IPS-NIHi11 (cell line): Measurements from ENCODE around the gene RASSF10.
"Not testable (repeated sequence)": the region's sequence is repeated elsewhere in the genome, so short reads cannot be mapped to it uniquely, and the experiment has no call there.

ENCODE experiments used
- DNase-seq: peaks from one replicate; pipeline ENCODE4 v3.0.0; 2012; ENCODE audit warnings: mixed read lengths, low spot score

The RASSF10 gene

DNA sequence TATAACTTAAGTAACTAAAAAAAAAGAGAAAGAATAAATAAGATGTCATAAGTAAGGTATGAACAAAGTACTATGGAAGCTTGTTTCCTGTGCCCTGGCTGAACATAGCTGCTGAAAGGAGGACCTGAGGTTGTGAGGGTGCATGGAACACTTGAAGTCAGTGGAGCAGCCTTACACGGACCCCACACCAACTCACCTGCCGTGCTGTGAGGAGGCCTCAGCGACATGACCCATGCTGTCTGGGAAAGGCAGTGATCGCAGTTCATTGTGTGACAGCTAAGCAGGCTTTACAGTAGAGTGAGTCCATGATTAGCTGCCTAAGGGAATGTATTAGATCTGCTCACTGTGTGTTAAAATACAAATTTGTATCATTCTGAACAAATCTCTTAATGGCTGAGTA is 17.6 kb downstream of the RASSF10 start:
- DNase-seq = no peak

DNA sequence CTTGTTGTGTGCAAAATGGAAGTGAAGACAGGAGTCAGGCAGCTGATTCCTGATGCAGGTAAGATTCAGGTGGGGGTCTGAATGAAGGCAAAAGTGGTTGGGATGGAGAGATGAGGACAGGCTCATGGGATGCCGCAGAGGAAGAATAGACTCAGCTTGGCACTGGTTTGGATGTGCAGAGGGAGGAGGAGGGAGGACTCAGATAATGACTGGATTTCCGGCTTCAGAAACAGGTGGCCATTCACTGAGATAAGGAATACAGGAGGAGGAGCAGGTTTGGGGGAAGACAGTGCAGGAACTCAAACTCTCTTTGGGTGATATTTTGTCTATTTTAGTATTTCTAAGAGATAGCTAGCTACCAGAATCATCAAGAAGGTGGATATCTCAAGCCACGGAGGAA is 19.2 kb downstream of the RASSF10 start:
- no peak for DNase-seq

DNA sequence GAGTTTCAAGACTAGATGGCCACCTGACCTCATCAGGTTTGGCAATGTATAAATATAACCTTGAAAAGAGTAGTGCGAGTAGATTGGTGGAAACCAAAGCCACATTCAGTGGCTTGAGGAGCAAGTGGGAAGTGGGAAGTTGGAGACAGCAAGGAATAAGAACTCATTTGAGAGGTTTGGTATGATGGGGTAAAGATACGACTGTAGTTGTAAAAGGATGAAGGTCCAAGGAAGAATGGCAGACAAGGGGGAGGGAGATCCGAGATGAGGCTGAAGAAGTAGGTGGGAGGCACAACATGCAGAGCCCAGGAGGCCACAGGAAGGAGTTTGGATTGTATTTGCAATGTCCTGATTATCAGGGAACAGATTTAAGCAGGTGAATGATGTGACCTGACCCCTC is 20.8 kb downstream of the RASSF10 start:
- DNase-seq = no peak

DNA sequence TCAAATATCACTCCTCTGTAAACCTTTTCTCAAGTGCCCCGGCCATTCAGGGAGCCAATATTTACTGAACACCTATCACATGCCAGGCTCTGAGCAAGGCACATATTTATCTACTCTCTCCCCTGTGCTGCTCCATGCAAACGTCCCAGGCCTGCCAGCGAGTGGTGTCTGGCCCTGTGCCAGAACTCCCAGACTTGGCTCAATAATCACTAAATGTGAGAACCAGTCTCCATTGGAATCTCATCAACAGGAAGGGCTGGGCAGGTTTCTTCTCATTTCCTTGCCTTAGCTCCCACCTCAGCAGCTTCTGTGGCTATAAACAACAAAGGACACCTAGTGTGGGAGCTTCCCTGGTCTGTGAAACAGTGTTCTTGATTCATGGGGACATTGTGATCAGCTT is 21.7 kb downstream of the RASSF10 start:
- DNase-seq = no peak

DNA sequence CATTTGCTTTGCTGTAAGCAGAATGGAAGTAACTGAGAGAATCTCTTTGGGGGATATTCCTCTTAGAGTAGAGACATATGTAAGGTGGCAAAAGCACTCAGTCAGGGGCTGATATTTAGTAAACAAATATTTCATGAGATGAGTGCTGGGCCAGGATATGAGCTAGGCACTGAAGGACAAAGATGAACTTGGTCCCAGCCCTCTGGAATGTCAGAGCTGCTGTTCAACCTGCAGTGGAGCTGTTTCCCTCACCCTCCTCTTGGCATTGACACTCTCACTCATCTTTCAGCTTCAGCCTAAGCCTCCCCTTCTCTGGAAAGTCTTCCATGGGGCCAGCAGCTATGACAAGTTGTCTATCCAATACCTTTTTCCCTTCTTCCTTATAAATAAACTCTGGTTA is 22.2 kb downstream of the RASSF10 start:
- no peak for DNase-seq

DNA sequence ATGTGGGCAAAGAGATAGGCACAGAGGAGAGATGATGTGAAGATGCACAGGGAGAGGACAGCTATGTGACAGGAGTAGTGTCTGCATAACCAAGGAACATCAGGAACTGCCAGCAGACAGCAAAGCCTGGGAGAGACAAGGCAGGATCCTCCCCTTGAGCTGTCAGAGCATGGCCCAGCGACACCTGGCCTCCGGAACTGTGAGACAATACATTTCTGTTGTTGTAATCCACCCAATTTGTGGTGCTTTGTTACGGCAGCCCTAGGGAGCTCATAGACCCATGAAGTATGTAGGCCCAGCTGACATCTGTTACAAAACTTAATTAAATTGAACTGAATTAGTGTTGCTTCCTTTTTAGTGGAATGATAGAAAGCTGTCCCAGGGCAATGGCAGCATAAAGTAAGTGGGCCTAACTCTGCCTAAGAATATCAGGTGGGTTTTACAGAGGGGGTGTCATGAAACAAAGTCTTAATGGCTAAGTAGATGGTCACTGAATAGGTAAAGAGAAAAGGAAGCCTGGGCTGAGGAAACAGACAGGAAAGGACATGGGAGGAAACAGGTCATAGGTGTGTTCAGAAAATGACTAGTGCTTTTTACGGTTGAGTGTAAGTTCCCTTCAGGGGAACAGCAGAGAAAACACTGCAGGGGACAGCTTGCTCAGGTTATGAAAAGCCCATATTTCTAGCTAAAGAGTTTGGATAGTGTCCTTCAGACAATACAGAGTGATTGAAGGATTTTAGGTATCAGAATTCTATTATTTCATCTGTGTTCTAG is 24.8 kb downstream of the RASSF10 start:
- no peak for DNase-seq

DNA sequence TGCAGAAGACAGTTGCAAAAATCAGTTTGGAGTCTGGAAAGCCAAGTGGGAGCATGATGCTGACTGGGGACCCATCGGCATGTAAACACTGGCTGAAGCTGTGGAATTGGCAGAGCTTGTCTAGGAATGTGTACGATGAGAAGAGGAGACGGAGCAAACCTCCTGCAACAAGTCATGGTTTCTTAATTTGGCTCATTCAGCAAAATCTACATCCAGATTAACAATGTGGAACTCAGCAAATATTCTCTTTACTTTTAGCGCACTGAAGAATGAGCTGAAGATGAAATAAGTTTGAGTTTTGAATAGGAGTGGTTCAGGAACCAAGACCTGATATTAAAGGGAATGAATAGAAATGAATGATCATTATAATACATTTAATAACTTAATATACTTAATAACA is 26.6 kb downstream of the RASSF10 start:
- no peak for DNase-seq

DNA sequence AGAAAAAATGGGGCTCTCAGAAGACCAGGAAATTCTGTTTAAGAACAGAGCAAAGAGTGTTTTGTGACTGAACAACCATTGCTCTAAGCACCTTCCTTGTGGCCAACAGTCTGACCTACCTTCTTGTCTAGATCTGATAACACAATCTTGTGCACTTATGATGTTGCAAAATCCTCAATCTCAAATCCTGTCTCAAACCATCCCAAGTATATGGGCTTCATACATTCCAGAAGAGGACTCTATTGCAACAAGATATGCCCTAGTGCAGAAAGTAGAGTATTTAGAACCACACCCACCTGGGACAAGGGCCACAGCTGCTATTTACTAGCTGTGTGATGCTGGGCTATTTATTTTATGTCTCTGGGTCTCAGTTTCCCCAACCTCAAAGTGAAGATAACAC is 27.1 kb downstream of the RASSF10 start:
- DNase-seq = no peak

DNA sequence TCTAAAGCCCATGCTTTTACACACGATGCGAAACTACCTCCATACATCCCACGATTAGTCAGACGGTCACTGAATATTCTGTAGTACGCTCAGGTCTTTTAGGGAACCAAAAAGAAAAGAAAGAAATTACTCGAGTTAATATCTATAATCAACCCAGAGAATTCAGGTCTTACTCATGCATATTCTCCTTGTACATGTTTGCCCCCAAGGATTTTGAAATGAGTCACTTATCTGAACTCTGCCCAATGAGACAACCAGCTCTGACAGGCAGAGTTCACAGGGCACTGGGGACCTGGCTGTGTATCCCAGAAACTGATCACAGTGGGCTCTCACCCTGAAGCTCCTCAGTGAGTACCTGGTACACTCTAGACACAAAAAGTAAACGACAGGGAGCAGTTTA is 29.2 kb downstream of the RASSF10 start:
- DNase-seq = no peak

DNA sequence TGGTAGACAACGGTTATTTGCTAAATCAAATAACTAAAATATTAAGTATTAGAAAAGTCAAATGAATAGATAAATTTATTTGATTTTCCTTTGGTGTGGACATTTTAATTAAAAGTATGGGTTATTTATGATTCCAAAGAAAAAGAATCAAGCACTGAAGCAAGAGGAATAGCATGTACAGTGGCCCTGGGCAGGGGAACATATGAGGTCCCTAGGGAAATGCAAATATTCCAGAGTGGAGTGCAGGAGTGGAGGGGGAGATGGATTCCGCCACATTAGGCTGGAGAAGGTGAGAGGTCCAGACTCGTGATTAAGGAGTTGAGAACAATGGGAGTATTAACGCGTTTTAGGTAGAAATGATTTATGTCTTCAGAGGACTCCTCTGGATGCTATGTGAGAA is 30.0 kb downstream of the RASSF10 start:
- DNase-seq = no peak

DNA sequence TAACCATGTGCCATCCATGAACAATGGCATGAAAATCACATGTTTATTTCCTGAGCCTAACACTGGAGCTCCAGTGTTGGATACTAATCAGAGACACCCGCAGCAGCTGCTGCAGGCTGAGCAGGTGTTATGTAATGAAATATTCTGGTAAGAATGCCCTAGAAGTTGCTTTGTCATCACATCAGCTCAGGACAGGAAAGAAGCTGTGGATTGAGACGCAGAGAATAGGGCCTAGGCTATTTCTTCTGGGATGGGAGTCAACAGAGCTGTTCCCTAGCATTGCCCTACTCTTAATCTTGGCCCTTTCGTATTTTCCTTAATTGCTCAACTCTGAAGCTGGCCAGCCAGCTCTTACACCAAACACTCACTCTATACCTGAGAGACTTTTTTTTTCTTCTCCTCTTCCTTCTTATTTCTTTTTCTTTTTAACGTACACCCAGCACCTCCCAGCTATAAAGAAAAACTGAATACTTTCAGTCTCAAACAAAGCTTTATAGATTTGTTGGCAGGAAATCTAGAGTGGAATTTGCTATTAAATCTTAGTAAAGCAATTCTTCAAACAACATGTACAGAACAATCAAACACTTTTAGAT is 31.9 kb downstream of the RASSF10 start:
- DNase-seq = no peak

DNA sequence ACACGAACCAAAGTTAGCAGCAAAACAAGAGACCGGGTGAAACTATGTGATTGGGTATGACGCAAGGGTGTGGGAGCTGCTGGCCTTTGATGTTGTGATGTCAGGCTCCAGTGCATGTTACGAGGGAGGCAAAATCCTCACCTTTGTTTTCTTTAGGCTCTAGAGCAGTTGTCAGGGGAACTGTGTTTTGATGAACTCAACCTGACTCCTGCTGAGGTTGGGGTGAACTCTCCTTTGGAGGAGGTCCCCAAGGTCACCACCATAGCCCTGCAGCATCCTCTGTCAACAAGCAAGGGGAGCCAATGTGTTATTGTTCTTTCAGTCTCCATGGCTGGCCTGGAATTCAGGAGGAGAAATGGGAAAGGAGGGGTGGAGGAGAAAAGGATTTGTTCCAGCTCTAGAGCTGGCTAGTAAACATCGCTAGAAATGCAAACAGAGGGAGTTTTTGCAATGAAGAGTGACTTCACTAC is 33.8 kb downstream of the RASSF10 start:
- no peak for DNase-seq

DNA sequence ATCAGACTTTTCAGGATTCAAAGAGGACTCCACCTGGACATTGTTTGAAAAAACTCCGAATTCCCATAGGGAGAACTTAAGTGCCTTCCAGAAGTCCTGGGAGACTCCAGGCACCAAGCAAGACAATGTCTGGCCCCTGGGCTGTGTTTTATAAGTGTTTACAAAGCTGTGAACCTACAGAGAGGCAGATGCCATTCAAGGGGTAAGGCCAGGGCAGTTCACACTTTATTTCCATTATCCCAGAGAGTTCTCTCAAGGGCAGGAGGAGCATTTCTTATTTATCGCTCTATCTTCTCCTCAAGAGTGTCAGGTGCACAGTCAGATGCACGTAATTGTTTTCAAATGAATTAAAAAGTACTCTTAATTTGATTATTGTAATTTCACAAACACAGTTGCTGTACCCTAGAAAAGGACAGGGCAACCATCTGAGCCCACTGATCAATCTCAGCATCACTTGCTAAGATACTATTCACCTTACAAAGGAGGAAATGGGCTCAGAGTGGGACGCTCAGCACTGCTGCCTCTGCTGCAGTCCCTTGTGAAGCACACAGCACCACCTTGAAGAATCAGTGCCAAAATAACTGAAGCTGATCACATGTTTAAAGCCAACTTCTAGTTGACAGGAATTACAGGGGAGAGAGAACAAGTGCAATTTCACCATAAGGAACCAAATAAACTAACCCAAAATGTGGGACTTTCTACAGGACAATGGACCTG is 35.0 kb downstream of the RASSF10 start:
- no peak for DNase-seq

DNA sequence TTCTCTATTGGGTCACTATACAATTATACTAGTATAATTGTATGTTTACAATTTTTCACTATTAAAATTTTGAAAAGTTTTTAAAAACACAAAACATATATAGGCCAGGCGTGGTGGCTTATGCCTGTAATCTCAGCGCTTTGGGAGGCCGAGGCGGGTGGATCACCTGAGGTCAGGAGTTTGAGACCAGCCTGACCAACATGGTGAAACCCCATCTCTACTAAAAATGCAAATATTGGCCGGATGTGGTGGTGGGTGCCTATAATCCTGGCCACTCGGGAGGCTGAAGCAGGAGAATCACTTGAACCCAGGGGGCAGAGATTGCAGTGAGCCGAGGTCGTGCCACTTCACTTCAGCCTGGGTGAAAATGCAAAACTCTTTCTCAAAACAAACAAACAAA is 36.0 kb downstream of the RASSF10 start:
- DNase-seq = not testable (repeated sequence)

DNA sequence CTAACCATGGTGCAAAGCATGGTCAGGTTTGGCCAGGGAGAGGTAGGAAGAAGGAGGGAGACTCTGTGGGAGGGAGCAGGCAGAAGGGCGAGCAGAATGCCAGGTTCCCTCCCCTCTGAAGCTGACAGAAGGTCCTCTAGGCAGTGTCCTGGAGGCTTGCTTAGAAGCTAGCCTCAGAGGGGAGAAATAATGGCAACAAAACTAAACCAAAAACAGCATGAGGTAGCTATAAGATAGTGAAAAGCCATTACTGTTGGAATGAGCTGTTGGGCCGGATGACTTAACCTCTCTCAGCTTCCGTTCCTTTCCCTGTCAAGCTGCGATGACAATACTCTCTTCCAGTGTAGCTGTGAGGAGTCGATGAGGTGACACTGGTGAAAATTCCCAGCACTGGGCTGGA is 36.6 kb downstream of the RASSF10 start:
- DNase-seq = no peak

DNA sequence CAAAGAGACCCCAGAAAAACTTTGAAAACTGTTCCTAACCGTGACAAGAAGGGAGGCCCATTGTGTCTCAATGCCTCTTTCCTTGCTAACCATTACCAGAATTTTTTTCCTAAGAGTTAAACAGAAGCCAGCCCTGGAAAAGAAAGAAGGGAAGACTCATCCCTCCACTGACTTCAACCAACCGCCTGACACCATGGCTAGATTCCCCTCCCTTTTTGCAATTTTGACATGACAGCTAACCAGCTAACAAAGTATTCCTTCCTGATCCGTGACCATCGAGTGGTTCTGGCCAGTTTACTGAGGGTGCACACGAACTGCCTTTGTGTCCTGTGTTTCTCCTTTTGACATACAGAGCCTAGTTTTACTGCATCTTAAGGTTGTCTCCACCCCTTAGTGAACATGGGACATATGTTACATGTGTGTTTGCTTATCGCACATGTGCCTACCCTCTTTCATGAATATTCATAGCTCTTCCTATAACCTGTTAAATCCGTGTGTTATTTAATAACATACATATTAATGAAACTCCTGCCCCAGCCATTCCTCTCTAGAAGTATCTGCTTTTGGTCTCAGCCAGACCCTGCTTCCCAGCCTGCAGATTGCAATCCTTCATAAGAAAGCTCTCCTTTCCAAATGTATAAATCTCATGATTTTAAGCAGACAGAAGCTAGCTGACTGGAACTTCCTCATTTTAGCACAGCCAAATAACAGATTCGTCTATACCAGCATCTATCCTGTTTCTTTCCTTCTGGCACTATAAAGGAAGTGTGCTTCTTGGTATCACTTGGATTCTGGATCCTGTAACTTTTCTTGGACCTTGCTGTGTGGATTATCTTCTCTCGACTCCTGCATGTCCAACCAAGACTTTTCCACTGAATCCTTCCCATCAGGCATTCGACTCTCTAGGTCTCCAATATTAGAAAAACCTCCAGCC is 37.8 kb downstream of the RASSF10 start:
- no peak for DNase-seq

DNA sequence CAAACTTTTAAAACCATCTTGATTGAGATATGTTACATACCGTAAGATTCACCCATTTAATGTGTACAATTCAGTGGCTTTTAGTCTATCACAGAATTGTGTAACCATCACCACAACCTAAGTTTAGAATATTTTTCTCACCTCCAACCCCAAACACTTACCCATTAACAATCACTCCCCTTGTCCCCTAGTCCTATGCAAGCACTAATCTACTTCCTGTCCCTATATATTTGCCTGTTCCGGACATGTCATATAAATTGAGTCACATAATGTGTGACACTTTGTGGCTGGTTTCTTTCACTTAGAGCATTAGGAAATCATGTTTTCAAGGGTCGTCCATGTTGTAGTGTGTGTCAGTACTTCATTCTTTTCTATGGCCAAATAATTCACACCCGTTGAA is 38.8 kb downstream of the RASSF10 start:
- DNase-seq = no peak

DNA sequence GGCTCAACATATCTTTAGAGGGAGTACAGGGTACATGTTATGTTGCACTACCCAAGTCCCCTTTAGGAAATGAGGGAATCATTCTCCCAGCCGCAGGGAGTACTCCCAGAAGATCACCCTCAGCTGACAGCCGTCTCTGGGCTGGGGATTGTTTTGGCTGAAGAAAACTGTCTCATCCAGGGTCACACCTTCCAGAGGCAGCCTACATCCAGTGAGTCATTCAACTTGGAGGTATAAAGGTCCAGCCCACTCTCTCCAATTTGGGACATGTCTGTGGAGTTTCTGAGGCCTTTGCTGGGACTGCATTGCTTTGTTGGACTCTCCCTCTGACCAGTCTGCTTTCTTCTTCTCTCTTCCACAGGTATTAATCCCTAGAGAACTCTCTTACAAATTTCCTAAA is 42.1 kb downstream of the RASSF10 start:
- DNase-seq = no peak

DNA sequence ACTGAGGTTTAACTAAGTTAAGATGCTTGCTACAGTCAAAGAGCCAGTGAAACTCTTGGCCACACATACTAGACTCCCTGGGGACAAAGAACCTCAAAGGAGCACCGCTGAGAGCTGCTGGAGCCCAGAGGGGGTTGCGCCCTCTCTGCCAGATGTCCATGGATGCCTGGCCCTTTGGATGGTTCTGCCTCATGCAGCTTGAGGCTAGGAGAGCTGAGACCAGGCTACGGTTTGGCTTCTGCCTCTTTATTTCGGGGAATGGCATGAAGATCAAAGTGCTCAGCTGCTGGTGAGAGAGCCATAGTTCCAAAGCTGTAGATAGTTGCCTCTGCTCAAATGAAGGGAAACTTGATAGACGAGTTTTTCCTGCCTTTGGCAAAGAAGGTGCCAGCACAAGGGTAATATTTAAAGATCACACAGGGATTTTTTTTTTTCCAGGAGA is 43.0 kb downstream of the RASSF10 start:
- peak; percentile 22 for DNase-seq

DNA sequence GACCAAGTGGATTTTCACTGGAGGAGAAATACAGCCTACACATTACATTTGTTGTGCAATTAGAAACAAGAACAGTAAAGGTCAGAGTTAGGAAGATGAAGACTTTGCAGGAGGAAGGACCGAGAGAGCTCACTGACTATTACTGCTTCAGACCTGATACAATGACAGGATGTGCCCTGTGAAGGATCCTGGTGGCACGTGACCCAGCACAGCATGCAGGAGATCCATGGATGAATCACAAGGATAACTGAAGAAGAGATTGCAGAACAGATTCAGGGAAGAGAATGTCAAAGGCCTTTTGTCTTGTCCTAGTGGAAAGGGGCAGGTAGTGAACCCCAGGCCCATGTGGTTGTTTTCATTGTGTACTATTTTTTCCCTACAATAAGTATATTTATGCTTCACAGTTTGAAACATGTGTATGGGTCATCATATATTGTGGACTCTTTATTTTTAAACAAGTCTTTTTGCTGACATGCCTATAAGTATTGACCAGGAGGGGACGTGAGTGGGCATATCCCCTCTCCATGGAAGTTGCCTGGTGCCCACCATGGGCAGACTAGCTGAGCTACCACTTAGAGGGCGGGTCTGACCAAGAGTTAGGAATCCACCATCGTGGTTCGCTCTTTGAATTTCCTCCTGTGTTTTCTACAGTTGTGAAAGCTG is 44.3 kb downstream of the RASSF10 start:
- DNase-seq = no peak

DNA sequence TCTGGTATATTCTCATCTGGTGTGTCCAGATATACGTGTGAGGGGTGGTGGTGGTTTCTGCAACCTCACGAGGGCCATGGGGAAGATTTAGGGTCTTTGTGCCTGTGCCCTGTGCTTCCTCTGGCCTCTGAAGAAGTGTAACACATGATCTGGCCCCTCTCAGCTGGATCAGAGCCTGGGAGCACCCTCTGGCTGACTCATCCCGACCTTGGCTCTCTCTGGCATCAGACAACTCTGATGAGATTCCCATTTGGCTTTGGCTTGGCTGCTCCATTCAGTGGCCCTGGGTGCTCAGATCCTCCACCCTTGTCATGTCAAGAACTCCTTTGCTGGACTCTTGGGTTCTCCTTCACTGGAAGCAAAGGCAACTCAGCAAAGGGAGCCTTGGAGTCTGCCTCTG is 45.2 kb downstream of the RASSF10 start:
- no peak for DNase-seq

DNA sequence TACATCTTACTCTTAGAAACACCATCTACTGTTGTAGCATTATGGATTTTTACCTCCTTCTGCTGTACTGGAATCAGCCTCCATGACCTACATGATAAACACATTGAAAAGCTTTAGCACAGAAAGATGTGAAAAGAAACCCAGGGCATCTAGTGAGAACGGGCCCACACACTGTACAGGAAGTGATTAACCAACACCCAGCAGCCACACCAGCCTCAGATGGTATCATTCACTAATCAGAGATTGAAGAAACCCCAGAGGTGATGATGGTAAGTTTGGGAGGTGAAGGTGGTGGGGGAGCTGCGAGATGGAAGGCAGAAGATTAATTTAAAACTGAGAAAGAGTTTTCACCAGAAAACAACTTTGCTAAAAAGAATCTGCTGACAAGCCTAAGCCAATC is 46.1 kb downstream of the RASSF10 start:
- DNase-seq = no peak
